HG03520 (cell line): ENCODE data around the gene ALLC.
"Not testable (repeated sequence)": the region's sequence is repeated elsewhere in the genome, so short reads cannot be mapped to it uniquely, and the experiment has no call there.

Source experiments
- ATAC-seq: cut with Tn5 transposase; IDR thresholded peaks from one replicate; pipeline ENCODE4 v1.9.1; 2021; ENCODE audit warnings: mild to moderate bottlenecking, moderate library complexity; ENCODE audit not compliant: unreplicated experiment

Gene ALLC

GRCh38 chr2:3657881-3658280 lies at the start of gene ALLC:
Gene ALLC (plus strand): TSS chr2:3658200. CDS start chr2:3671158, 12,958 bp downstream.
- no peak for ATAC-seq

- no peak for ATAC-seq
Observed at GRCh38 chr2:3608373-3609278, 49.4 kb upstream of the ALLC start.

DNA sequence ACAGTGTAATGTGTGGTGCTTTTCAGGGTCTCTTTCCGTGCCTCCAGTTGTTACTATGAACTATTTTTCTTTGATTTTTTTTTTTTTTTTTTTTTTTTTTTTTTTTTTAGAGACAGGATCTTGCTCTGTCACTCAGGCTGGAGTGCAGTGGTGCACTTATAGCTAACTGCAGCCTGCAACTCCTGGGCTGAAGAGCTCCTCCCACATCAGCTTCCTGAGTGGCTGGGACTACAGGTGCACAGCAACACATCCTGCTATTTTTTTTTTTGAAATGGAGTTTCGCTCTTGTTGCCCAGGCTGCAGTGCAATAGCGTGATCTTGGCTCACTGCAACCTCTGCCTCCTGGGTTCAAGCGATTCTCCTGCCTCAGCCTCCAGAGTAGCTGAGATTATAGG lies 48.7 kb upstream of the ALLC start:
- not testable (repeated sequence) for ATAC-seq

GRCh38 chr2:3610415-3610814 lies 47.6 kb upstream of the ALLC start:
- ATAC-seq = no peak

GRCh38 chr2:3610881-3611505 lies 47.0 kb upstream of the ALLC start:
- ATAC-seq = no peak

DNA sequence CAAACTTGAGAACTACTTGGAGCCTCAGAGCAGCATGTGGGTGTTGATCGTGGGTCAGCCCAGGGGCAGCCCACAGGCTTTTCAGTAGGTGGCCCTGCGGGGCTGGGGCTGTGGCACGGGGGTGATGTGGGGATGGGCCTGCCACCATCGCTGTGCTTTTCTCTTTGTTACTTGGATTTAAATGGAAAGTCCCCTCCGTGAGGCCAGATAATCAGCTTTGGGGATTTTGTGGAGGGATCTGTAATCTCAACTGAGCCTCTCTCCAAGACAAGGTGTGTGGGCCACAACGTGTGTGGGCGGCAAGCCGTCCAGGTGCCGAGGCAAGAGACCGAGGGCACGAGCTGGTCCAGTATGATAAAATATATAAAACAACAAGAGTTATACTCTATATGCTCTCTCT lies 46.4 kb upstream of the ALLC start:
- ATAC-seq = no peak

DNA sequence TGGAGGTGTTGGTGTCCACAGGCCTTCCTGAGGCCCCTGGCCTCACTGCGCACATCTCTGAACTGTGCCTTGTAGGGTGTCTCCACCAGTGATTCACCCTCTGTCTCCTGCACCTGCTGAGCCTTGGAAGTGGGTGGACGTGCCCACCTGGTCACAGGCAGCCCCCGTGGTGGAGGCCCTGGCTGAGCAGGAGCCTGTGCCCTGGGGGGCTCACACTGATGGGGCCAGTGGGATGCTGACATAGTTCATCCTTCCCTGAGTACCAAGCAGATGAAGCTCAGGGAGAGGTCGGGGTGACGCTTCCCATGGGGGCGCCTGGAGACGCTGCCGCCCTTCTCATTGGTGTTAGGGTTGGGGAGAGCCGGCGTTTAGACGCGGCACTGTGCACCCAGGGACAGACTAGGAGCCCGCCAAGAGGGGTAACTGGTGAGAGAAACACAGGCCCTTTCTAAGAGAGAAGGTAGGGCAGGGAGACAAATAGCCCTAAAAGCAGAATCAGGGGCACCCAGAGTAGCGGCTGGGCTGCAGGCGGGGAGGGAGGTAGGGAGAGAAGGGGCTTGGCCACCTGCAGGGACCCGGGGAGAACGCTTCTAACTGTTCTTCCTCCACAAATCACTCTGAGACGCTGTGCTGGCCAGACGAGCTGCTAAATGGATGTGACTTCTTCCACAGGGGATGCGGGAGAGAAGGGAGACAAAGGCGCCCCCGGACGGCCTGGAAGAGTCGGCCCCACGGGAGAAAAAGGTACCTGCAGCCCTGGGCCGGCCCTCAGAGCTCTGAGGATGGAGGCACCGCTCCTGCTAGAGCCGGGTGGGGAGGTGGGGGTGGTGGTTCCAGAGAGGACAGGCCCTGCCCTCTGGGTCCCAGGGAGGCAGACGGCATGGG lies 45.1 kb upstream of the ALLC start:
- ATAC-seq = no peak

- ATAC-seq = no peak
Observed at GRCh38 chr2:3613524-3613905, 44.5 kb upstream of the ALLC start.

GRCh38 chr2:3614743-3615142 lies 43.3 kb upstream of the ALLC start:
- ATAC-seq = not testable (repeated sequence)

- not testable (repeated sequence) for ATAC-seq
Observed at GRCh38 chr2:3615541-3616200, 42.3 kb upstream of the ALLC start.

DNA sequence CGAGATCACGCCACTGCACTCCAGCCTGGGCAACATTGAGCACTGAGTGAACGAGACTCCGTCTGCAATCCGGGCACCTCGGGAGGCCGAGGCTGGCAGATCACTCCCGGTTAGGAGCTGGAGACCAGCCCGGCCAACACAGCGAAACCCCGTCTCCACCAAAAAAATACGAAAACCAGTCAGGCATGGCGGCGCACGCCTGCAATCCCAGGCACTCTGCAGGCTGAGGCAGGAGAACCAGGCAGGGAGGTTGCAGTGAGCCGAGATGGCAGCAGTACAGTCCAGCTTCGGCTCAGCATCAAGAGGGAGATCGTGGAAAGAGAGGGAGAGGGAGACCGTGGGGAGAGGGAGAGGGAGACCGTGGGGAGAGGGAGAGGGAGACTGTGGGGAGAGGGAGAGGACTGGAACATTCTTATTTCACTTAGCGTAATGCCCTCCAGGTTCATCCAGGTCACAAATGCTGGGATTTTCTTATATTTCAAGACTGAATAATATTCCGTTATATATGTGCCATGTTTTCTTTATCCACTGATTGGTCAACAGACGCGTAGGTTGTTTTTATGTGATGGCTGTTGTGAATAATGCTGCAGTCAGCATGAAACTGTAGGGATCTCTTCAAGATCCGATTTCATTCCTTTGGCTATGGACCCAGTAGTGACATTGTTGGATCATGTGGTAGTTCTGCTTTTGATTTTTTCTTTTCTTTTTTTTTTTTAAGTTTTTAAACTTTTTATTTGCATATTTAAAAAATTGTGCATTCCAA lies 41.4 kb upstream of the ALLC start:
- ATAC-seq = not testable (repeated sequence)

DNA sequence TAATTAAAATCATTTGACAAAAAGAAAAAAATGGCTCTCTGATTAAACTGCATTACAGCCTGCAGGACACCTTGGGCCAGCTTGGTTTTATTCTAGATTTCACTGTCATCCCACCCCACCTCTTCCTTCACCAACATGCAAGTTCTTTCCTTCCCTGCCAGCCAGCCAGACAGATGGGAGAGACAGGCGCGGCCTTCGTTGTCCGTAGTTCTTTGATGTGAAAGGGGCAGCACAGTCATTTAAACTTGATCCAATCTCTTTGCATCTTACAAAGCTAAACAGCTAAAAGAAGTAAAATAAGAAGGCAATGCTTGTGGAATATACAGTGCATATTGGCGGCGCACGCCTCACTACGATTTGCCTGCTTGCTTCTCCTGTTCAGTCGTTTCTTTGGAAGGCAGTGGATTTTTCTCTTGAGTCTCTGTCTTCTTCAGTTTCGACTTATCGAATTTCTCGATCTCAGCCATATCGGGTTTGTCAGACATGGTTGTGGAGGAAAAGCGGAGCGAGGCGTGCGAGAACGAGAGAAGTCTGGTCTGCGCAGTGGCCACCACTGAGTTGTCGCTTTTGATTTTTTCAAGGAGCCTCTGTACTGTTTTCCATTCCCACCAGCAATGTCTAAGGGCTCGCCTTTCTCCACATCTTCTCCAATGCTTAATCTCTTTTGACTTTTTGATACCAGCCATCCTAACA lies 40.7 kb upstream of the ALLC start:
- no peak for ATAC-seq

DNA sequence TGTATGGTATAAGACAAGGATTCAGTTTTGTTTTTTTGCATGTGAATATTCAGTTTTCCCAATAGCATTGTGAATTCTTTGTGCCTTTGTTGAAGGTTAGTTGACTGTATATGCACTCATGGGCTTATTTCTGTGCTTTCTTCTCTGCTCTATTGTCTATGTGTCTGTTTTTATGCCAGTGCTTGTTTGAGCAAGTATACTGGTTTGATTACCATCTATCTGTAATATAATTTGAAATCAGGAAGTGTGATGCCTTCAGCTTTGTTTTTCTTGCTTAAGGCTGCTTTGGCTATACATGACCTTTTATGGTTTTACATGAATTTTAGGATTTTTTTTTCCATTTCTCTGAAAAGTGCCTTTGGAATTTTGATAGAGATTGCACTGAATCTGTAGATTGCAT lies 39.6 kb upstream of the ALLC start:
- no peak for ATAC-seq

GRCh38 chr2:3619033-3619432 lies 39.0 kb upstream of the ALLC start:
- ATAC-seq = no peak

- not testable (repeated sequence) for ATAC-seq
Observed at GRCh38 chr2:3619661-3620060, 38.3 kb upstream of the ALLC start.

GRCh38 chr2:3620834-3621233 lies 37.2 kb upstream of the ALLC start:
- ATAC-seq = no peak

- ATAC-seq = no peak
Observed at GRCh38 chr2:3622967-3623366, 35.0 kb upstream of the ALLC start.

GRCh38 chr2:3624059-3624794 lies 33.8 kb upstream of the ALLC start:
- no peak for ATAC-seq

GRCh38 chr2:3625186-3625585 lies 32.8 kb upstream of the ALLC start:
- no peak for ATAC-seq
